SU-DHL-6 (cell line): ENCODE measurements around the gene HEATR5A.

Experiments used
- CTCF ChIP-seq: fragments of 200-600 bp; sonication (generic); IDR thresholded peaks from one replicate; pipeline ENCODE4 v1.5.1; 2017; ENCODE audit warnings: antibody characterized with exemption, mild to moderate bottlenecking, low read length, moderate library complexity; ENCODE audit not compliant: insufficient read depth, poor library complexity, severe bottlenecking
- EZH2phosphoT487 ChIP-seq: fragments of 200-600 bp; sonication (generic), shearing (Covaris generic); conservative IDR thresholded peaks from 2 replicates; pipeline ENCODE4 v1.6.1; 2018; ENCODE audit warnings: mild to moderate bottlenecking, antibody characterized with exemption, low read length, moderate library complexity, mixed read lengths

- TF ChIP-seq CTCF (no peak), EZH2phosphoT487 (no peak)
These were observed 133.7 kb downstream of the HEATR5A start for GRCh38 chr14:31286456-31287293.
